ENCODE data around the gene MTERF4.

Gene MTERF4

GRCh38 chr2:241120440-241120839 lies 18.4 kb upstream of the MTERF4 start:
- no peak overlapping the region for H3K4me3 ChIP-seq (ENCODE audit: low read length)
- peaks cover 39% of the 10 kb centered on the region for H3K36me3 ChIP-seq (replicated peaks; ENCODE audit: low read depth, low read length)
- H3K79me2 ChIP-seq (ENCODE audit: low read length), result peaks cover 69% of the 10 kb centered on the region
- no peaks in the 10 kb centered on the region for H4K20me1 ChIP-seq (ENCODE audit: insufficient read depth, low read length)
- H3K4me1 ChIP-seq (ENCODE audit: low read length), result peaks cover 8% of the 10 kb centered on the region; the same call in 1 of the 2 replicates
- H3K4me2 ChIP-seq (ENCODE audit: low read length), result no peak overlapping the region
- no peak overlapping the region for H3K27ac ChIP-seq (ENCODE audit: low read length)
- H3K9ac ChIP-seq (ENCODE audit: low read length), result no peak overlapping the region
- H3K27me3 ChIP-seq (ENCODE audit: low read depth, low read length), result no peaks in the 10 kb centered on the region
- H2AFZ ChIP-seq (ENCODE audit: low read depth, low read length), result no peak overlapping the region
- no peaks in the 10 kb centered on the region for H3K9me3 ChIP-seq (ENCODE audit: insufficient read depth, low read length)
- TF ChIP-seq CTCF (IDR thresholded peaks at IDR 0.05; ENCODE audit: low read depth, low read length), result no peak
- no peak for TF ChIP-seq EZH2phosphoT487 (IDR thresholded peaks at IDR 0.05; ENCODE audit: low read depth)

GRCh38 chr2:241118737-241119505 lies 16.8 kb upstream of the MTERF4 start:
- no peaks in the 10 kb centered on the region for H4K20me1 ChIP-seq (ENCODE audit: insufficient read depth, low read length)
- no peaks in the 10 kb centered on the region for H3K4me1 ChIP-seq (ENCODE audit: low read length)
- peaks cover 44% of the 10 kb centered on the region for H3K36me3 ChIP-seq (replicated peaks; ENCODE audit: low read depth, low read length)
- no peak overlapping the region for H3K4me2 ChIP-seq (ENCODE audit: low read length)
- peaks cover 56% of the 10 kb centered on the region for H3K79me2 ChIP-seq (ENCODE audit: low read length)
- H3K27me3 ChIP-seq (ENCODE audit: low read depth, low read length), result no peaks in the 10 kb centered on the region
- H3K9me3 ChIP-seq (ENCODE audit: insufficient read depth, low read length), result no peaks in the 10 kb centered on the region
- H2AFZ ChIP-seq (ENCODE audit: low read depth, low read length), result no peak overlapping the region
- H3K9ac ChIP-seq (ENCODE audit: low read length), result no peak overlapping the region
- H3K4me3 ChIP-seq (ENCODE audit: low read length), result no peak overlapping the region
- H3K27ac ChIP-seq (ENCODE audit: low read length), result no peak overlapping the region
- TF ChIP-seq EZH2phosphoT487 (IDR thresholded peaks at IDR 0.05; ENCODE audit: low read depth), result no peak
- TF ChIP-seq CTCF (IDR thresholded peaks at IDR 0.05; ENCODE audit: low read depth, low read length), result no peak

GRCh38 chr2:241116606-241117560 lies 14.8 kb upstream of the MTERF4 start:
- peaks cover 4% of the 10 kb centered on the region for H3K4me1 ChIP-seq (ENCODE audit: low read length)
- H3K36me3 ChIP-seq (replicated peaks; ENCODE audit: low read depth, low read length), result peaks cover 48% of the 10 kb centered on the region
- no peak overlapping the region for H2AFZ ChIP-seq (ENCODE audit: low read depth, low read length)
- TF ChIP-seq EZH2phosphoT487 (IDR thresholded peaks at IDR 0.05; ENCODE audit: low read depth) (no peak), CTCF (IDR thresholded peaks at IDR 0.05; ENCODE audit: low read depth, low read length) (no peak)
- no peak overlapping the region for H3K4me3 ChIP-seq (ENCODE audit: low read length)
- H3K9me3 ChIP-seq (ENCODE audit: insufficient read depth, low read length), result no peaks in the 10 kb centered on the region
- H3K79me2 ChIP-seq (ENCODE audit: low read length), result peaks cover 46% of the 10 kb centered on the region
- no peak overlapping the region for H3K27ac ChIP-seq (ENCODE audit: low read length)
- H4K20me1 ChIP-seq (ENCODE audit: insufficient read depth, low read length), result no peaks in the 10 kb centered on the region
- no peaks in the 10 kb centered on the region for H3K27me3 ChIP-seq (ENCODE audit: low read depth, low read length)
- no peak overlapping the region for H3K9ac ChIP-seq (ENCODE audit: low read length)
- no peak overlapping the region for H3K4me2 ChIP-seq (ENCODE audit: low read length)

- Histone ChIP-seq H3K4me2 (ENCODE audit: low read length) (no peak overlapping the region), H3K27me3 (ENCODE audit: low read depth, low read length) (no peaks in the 10 kb centered on the region), H4K20me1 (ENCODE audit: insufficient read depth, low read length) (no peaks in the 10 kb centered on the region), H3K27ac (ENCODE audit: low read length) (no peak overlapping the region), H3K79me2 (ENCODE audit: low read length) (peaks cover 50% of the 10 kb centered on the region), H2AFZ (ENCODE audit: low read depth, low read length) (no peak overlapping the region), H3K9ac (ENCODE audit: low read length) (no peak overlapping the region), H3K9me3 (ENCODE audit: insufficient read depth, low read length) (no peaks in the 10 kb centered on the region), H3K36me3 (replicated peaks; ENCODE audit: low read depth, low read length) (peaks cover 37% of the 10 kb centered on the region), H3K4me3 (ENCODE audit: low read length) (no peak overlapping the region), H3K4me1 (ENCODE audit: low read length) (peaks cover 19% of the 10 kb centered on the region)
- TF ChIP-seq EZH2phosphoT487 (IDR thresholded peaks at IDR 0.05; ENCODE audit: low read depth) (no peak), CTCF (IDR thresholded peaks at IDR 0.05; ENCODE audit: low read depth, low read length) (no peak)
These were observed 13.3 kb upstream of the MTERF4 start for GRCh38 chr2:241115361-241115760.

Data from OCI-LY3 (cell line).